Muscle layer of colon (tissue), 2 donors: Measurements from ENCODE around the gene SLC6A9.
A peak's percentile ranks its signal among the peaks of the same experiment; 100 is the strongest.

ENCODE experiments used
- H3K27ac ChIP-seq: one replicate; pipeline ENCODE4 v1.7.0; 2013; ENCODE audit warnings: low read depth, mild to moderate bottlenecking, low read length, moderate library complexity
- H3K27me3 ChIP-seq, 2 donors: one replicate each; pipeline ENCODE4 v1.7.0; 2013; ENCODE audit warnings: low read length in 2 of 2, mild to moderate bottlenecking in 2 of 2; ENCODE audit not compliant: insufficient read depth in 2 of 2, control insufficient read depth in 1 of 2
- H3K36me3 ChIP-seq: one replicate; pipeline ENCODE4 v1.7.0; 2013; ENCODE audit warnings: mild to moderate bottlenecking, low read length; ENCODE audit not compliant: insufficient read depth
- H3K4me1 ChIP-seq: one replicate; pipeline ENCODE4 v1.7.0; 2013; ENCODE audit warnings: mild to moderate bottlenecking, low read length; ENCODE audit not compliant: insufficient read depth
- H3K4me3 ChIP-seq, 2 donors: one replicate each; pipeline ENCODE4 v1.7.0; 2013; ENCODE audit warnings: low read length in 2 of 2, low read depth in 1 of 2, mild to moderate bottlenecking in 1 of 2, moderate library complexity in 1 of 2
- H3K9ac ChIP-seq: one replicate; pipeline ENCODE4 v1.7.0; 2013; ENCODE audit warnings: low read length
- H3K9me3 ChIP-seq: one replicate; pipeline ENCODE4 v1.7.0; 2013; ENCODE audit warnings: mild to moderate bottlenecking, low read length
- donor health status: abdominal sarcoma.
- donor health status: Adenocarcinoma of cecum.

SLC6A9 gene

GRCh38 chr1:43987159-43987902, 43.9 kb downstream of the SLC6A9 start:
- Histone ChIP-seq H3K4me1 (peaks cover 15% of the 10 kb centered on the region), H3K27me3 (no peaks in the 10 kb centered on the region), H3K36me3 (peaks cover 8% of the 10 kb centered on the region), H3K27ac (no peak overlapping the region), H3K9me3 (no peaks in the 10 kb centered on the region), H3K9ac (no peak overlapping the region), H3K4me3 (no peak overlapping the region)

- no peak overlapping the region for H3K9ac ChIP-seq
- H3K4me3 ChIP-seq, result no peak overlapping the region
- no peaks in the 10 kb centered on the region for H3K9me3 ChIP-seq
- no peaks in the 10 kb centered on the region for H3K27me3 ChIP-seq
- H3K27ac ChIP-seq, result no peak overlapping the region
- H3K4me1 ChIP-seq, result peaks cover 11% of the 10 kb centered on the region
- peaks cover 8% of the 10 kb centered on the region for H3K36me3 ChIP-seq
These were observed 44.5 kb downstream of the SLC6A9 start for GRCh38 chr1:43986712-43987111.

- no peaks in the 10 kb centered on the region for H3K27me3 ChIP-seq
- H3K9me3 ChIP-seq, result no peaks in the 10 kb centered on the region
- H3K4me1 ChIP-seq, result peaks cover 9% of the 10 kb centered on the region
- no peak overlapping the region for H3K27ac ChIP-seq
- peaks cover 8% of the 10 kb centered on the region for H3K36me3 ChIP-seq
- H3K9ac ChIP-seq, result no peak overlapping the region
- H3K4me3 ChIP-seq, result no peak overlapping the region
These were observed 45.2 kb downstream of the SLC6A9 start for GRCh38 chr1:43985984-43986595.

- no peak overlapping the region for H3K27ac ChIP-seq
- no peaks in the 10 kb centered on the region for H3K9me3 ChIP-seq
These were observed 46.4 kb downstream of the SLC6A9 start for GRCh38 chr1:43984855-43985254.

GRCh38 chr1:43983253-43983899, 47.9 kb downstream of the SLC6A9 start:
- peaks cover 8% of the 10 kb centered on the region for H3K36me3 ChIP-seq
- peaks cover 16% of the 10 kb centered on the region for H3K4me1 ChIP-seq
- H3K27ac ChIP-seq, result no peak overlapping the region
- H3K9ac ChIP-seq, result no peak overlapping the region
- H3K9me3 ChIP-seq, result no peaks in the 10 kb centered on the region
- no peaks in the 10 kb centered on the region for H3K27me3 ChIP-seq
- no peak overlapping the region for H3K4me3 ChIP-seq

More at GRCh38 chr1:43984855-43985254, 46.4 kb downstream of the SLC6A9 start:
- Histone ChIP-seq H3K4me1 (peaks cover 11% of the 10 kb centered on the region), H3K36me3 (peaks cover 8% of the 10 kb centered on the region), H3K27me3 (no peaks in the 10 kb centered on the region), H3K4me3 (no peak overlapping the region), H3K9ac (no peak overlapping the region)

GRCh38 chr1:43982808-43983207, 48.5 kb downstream of the SLC6A9 start:
- Histone ChIP-seq H3K9me3 (no peaks in the 10 kb centered on the region), H3K27ac (no peak overlapping the region), H3K4me1 (peaks cover 22% of the 10 kb centered on the region), H3K27me3 (no peaks in the 10 kb centered on the region), H3K36me3 (peaks cover 14% of the 10 kb centered on the region), H3K4me3 (no peak overlapping the region), H3K9ac (no peak overlapping the region)

- no peaks in the 10 kb centered on the region for H3K27me3 ChIP-seq
- H3K27ac ChIP-seq, result no peak overlapping the region
- H3K4me1 ChIP-seq, result peaks cover 27% of the 10 kb centered on the region
- H3K9ac ChIP-seq, result no peak overlapping the region
- peaks cover 19% of the 10 kb centered on the region for H3K36me3 ChIP-seq
- H3K4me3 ChIP-seq, result no peak overlapping the region
- H3K9me3 ChIP-seq, result no peaks in the 10 kb centered on the region
These were observed 49.0 kb downstream of the SLC6A9 start for GRCh38 chr1:43982241-43982640.

- no peak overlapping the region for H3K27ac ChIP-seq
- no peak overlapping the region for H3K9ac ChIP-seq
- H3K4me1 ChIP-seq, result peaks cover 33% of the 10 kb centered on the region
- peaks cover 25% of the 10 kb centered on the region for H3K36me3 ChIP-seq
- no peaks in the 10 kb centered on the region for H3K27me3 ChIP-seq
- H3K4me3 ChIP-seq, result no peak overlapping the region
- no peaks in the 10 kb centered on the region for H3K9me3 ChIP-seq
These were observed 49.6 kb downstream of the SLC6A9 start for GRCh38 chr1:43981636-43982035.

- Histone ChIP-seq H3K4me3 (no peak overlapping the region), H3K9ac (no peak overlapping the region), H3K27ac (no peak overlapping the region), H3K4me1 (peaks cover 38% of the 10 kb centered on the region), H3K27me3 (no peaks in the 10 kb centered on the region), H3K9me3 (no peaks in the 10 kb centered on the region), H3K36me3 (peaks cover 30% of the 10 kb centered on the region)
These were observed 50.1 kb downstream of the SLC6A9 start for GRCh38 chr1:43981135-43981491.

- H3K4me1 ChIP-seq, result peaks cover 44% of the 10 kb centered on the region
- no peak overlapping the region for H3K9ac ChIP-seq
- peak overlapping the region; percentile 51 to 55 for H3K4me3 ChIP-seq
- no peaks in the 10 kb centered on the region for H3K9me3 ChIP-seq
- H3K27me3 ChIP-seq, result no peaks in the 10 kb centered on the region
- H3K36me3 ChIP-seq, result peaks cover 24% of the 10 kb centered on the region
- peak overlapping the region; percentile 38 for H3K27ac ChIP-seq
These were observed 50.8 kb downstream of the SLC6A9 start for GRCh38 chr1:43980255-43981134.
